G401 (cell line): ENCODE measurements around the gene DLK2. TPM values are rescaled to one million over a fixed set of nuclear protein-coding genes. Genes with fewer than 3 reads are reported as not detected.
"Not testable (repeated sequence)": the region's sequence is repeated elsewhere in the genome, so short reads cannot be mapped to it uniquely, and the experiment has no call there.

Experiments used
- DNase-seq: peaks from one replicate; pipeline ENCODE4 v3.0.0-alpha.2; 2015; ENCODE audit warnings: low spot score
- in situ Hi-C: cut with HindIII; loops from 2 replicates; pipeline ENCODE4 v1.10.0; 2016; ENCODE audit warnings: low sequenced_read_pairs, mixed read lengths
- total RNA-seq: library from RNA; depleted of rRNA; stranded (reverse); fragments of >200 nt; shearing (Covaris generic); gene quantifications from 2 replicates; pipeline ENCODE4 v1.2.3, GENCODE V29; 2014

DLK2 gene
- total RNA-seq, 1 experiment from 2014 or later: 3.4 TPM

GRCh38 chr6:43459535-43459934, 4.2 kb upstream of the DLK2 start:
- in situ Hi-C loops: no loop called here
- no peak for DNase-seq

- in situ Hi-C loops, DNase-seq: not testable (repeated sequence)
These were observed 2.8 kb upstream of the DLK2 start for GRCh38 chr6:43458154-43458553.

- in situ Hi-C loops: no loop called here
These were observed 2.3 kb upstream of the DLK2 start for GRCh38 chr6:43457643-43458042.

GRCh38 chr6:43454696-43455530, 435 bp downstream of the DLK2 start:
- in situ Hi-C loops: no loop called here
- peak; percentile 89 for DNase-seq

More at GRCh38 chr6:43457643-43458042, 2.3 kb upstream of the DLK2 start:
- DNase-seq: no peak

GRCh38 chr6:43454290-43454695, 1.1 kb downstream of the DLK2 start:
- in situ Hi-C loops: no loop called here
- no peak for DNase-seq

- in situ Hi-C loops: no loop called here
- no peak for DNase-seq
These were observed 1.5 kb downstream of the DLK2 start for GRCh38 chr6:43453831-43454230.

GRCh38 chr6:43452896-43453295, 2.5 kb downstream of the DLK2 start:
- in situ Hi-C loops: no loop called here

GRCh38 chr6:43451939-43452338, 3.4 kb downstream of the DLK2 start:
- DNase-seq: no peak
- in situ Hi-C loops: no loop called here

More at GRCh38 chr6:43452896-43453295, 2.5 kb downstream of the DLK2 start:
- no peak for DNase-seq

- DNase-seq: no peak
- in situ Hi-C loops: no loop called here
These were observed 4.0 kb downstream of the DLK2 start for GRCh38 chr6:43451348-43451747.

GRCh38 chr6:43450699-43451131, 4.6 kb downstream of the DLK2 start:
- no peak for DNase-seq
- in situ Hi-C loops: no loop called here

- no peak for DNase-seq
- in situ Hi-C loops: no loop called here
These were observed 6.4 kb downstream of the DLK2 start for GRCh38 chr6:43448916-43449315.

- in situ Hi-C loops: no loop called here
- no peak for DNase-seq
These were observed 7.7 kb downstream of the DLK2 start for GRCh38 chr6:43447604-43448003.

GRCh38 chr6:43445576-43445975, 9.8 kb downstream of the DLK2 start:
- in situ Hi-C loops: no loop called here
- no peak for DNase-seq

- no peak for DNase-seq
- in situ Hi-C loops: no loop called here
These were observed 10.8 kb downstream of the DLK2 start for GRCh38 chr6:43444582-43444981.

GRCh38 chr6:43444036-43444435, 11.3 kb downstream of the DLK2 start:
- in situ Hi-C loops: no loop called here
- no peak for DNase-seq

GRCh38 chr6:43442935-43443334, 12.4 kb downstream of the DLK2 start:
- no peak for DNase-seq
- in situ Hi-C loops: no loop called here

- in situ Hi-C loops: no loop called here
- no peak for DNase-seq
These were observed 17.6 kb downstream of the DLK2 start for GRCh38 chr6:43437700-43438099.

GRCh38 chr6:43436577-43437282, 18.6 kb downstream of the DLK2 start:
- in situ Hi-C loops: no loop called here
- no peak for DNase-seq

- DNase-seq: no peak
- in situ Hi-C loops: no loop called here
These were observed 19.5 kb downstream of the DLK2 start for GRCh38 chr6:43435682-43436437.

- in situ Hi-C loops: no loop called here
- DNase-seq: no peak
These were observed 20.4 kb downstream of the DLK2 start for GRCh38 chr6:43434943-43435342.
